Left kidney (tissue), 2 donors: Measurements from ENCODE around the gene SLCO4A1. TPM values are rescaled to one million over a fixed set of nuclear protein-coding genes. Genes with fewer than 3 reads are reported as not detected.

Source experiments
- DNase-seq: peaks from one replicate; pipeline ENCODE4 v3.0.0-alpha.2; 2013
- polyA plus RNA-seq: library from polyadenylated mRNA; unstranded; fragments of 120-200 nt; gene quantifications from one replicate; pipeline ENCODE4 v1.2.1, GENCODE V29; 2013; ENCODE audit not compliant: insufficient read length

Gene SLCO4A1
- polyA plus RNA-seq, 1 donor, result 2.0 TPM

- DNase-seq, result no peak
Observed at GRCh38 chr20:62685781-62686555, 43.7 kb downstream of the SLCO4A1 start.

- DNase-seq, result no peak
Observed at GRCh38 chr20:62686869-62687830, 44.8 kb downstream of the SLCO4A1 start.

GRCh38 chr20:62688083-62688482, 45.8 kb downstream of the SLCO4A1 start:
- no peak for DNase-seq

- no peak for DNase-seq
Observed at GRCh38 chr20:62688855-62689460, 46.7 kb downstream of the SLCO4A1 start.

- DNase-seq, result no peak
Observed at GRCh38 chr20:62689861-62690260, 47.6 kb downstream of the SLCO4A1 start.

- no peak for DNase-seq
Observed at GRCh38 chr20:62690261-62690820, 48.0 kb downstream of the SLCO4A1 start.

GRCh38 chr20:62691487-62691886, 49.2 kb downstream of the SLCO4A1 start:
- no peak for DNase-seq

- DNase-seq, result no peak
Observed at GRCh38 chr20:62692176-62692575, 49.9 kb downstream of the SLCO4A1 start.

GRCh38 chr20:62692801-62693523, 50.7 kb downstream of the SLCO4A1 start:
- DNase-seq, result no peak

GRCh38 chr20:62693524-62693922, 51.2 kb downstream of the SLCO4A1 start:
- DNase-seq, result no peak

GRCh38 chr20:62694106-62694505, 51.8 kb downstream of the SLCO4A1 start:
- no peak for DNase-seq

GRCh38 chr20:62694868-62695267, 52.6 kb downstream of the SLCO4A1 start:
- no peak for DNase-seq

GRCh38 chr20:62695448-62696414, 53.4 kb downstream of the SLCO4A1 start:
- DNase-seq, result no peak

- no peak for DNase-seq
Observed at GRCh38 chr20:62696434-62696957, 54.2 kb downstream of the SLCO4A1 start.

- DNase-seq, result no peak
Observed at GRCh38 chr20:62696989-62697388, 54.7 kb downstream of the SLCO4A1 start.

- DNase-seq, result no peak
Observed at GRCh38 chr20:62697468-62697912, 55.2 kb downstream of the SLCO4A1 start.

- no peak for DNase-seq
Observed at GRCh38 chr20:62698231-62698630, 55.9 kb downstream of the SLCO4A1 start.

- no peak for DNase-seq
Observed at GRCh38 chr20:62699296-62699695, 57.0 kb downstream of the SLCO4A1 start.

GRCh38 chr20:62699741-62700140, 57.4 kb downstream of the SLCO4A1 start:
- no peak for DNase-seq
